GM12892 (cell line): ENCODE measurements around the gene SLC25A39.

Source experiments
- POLR2A ChIP-seq: IDR thresholded peaks from 2 replicates; pipeline ENCODE4 v1.6.1; 2011; ENCODE audit warnings: low read depth, low read length, control low read depth
- POLR2AphosphoS5 ChIP-seq: IDR thresholded peaks from 2 replicates; pipeline ENCODE4 v1.6.1; 2011; ENCODE audit warnings: low read depth, low read length, control low read depth
- TAF1 ChIP-seq: IDR thresholded peaks from 2 replicates; pipeline ENCODE4 v1.6.1; 2011; ENCODE audit warnings: low read depth, mild to moderate bottlenecking, control low read depth, low read length, borderline replicate concordance

DNA sequence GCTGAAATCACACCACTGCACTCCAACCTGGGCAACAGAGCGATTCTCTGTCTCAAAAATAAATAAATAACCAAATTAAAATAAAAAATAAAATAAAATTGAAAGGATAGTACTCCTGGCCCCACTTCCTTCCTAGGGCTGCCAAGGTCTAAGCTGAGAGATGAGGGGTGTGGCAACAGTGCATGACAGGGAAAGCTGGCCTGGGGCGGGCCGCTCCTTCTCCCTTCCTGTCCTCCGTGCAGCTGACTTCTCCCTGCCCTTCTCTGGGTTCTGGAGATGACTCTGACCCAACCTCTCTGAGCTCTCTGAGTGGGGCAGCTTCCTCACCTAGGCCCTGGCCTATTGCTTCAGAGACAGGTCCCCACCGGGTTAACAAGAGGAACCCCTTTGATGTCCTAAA, 8.7 kb upstream of the SLC25A39 start:
- TF ChIP-seq POLR2A (no peak), POLR2AphosphoS5 (no peak), TAF1 (no peak)
